BJ (cell line): ENCODE results near the gene ANO1. TPM values are rescaled to one million over a fixed set of nuclear protein-coding genes. Genes with fewer than 3 reads are reported as not detected.

ENCODE experiments used
- CTCF ChIA-PET: fragments of 350-600 bp; formaldehyde crosslinking; extraction: SDS; loops from one replicate; lab custom pipeline; 2021; ENCODE audit warnings: antibody characterized with exemption, inconsistent platforms; lab: Yijun Ruan, JAX
- POLR2A ChIA-PET: fragments of 300-600 bp; sonication (Branson Sonifier 250); formaldehyde crosslinking; extraction: SDS; loops from one replicate; lab custom pipeline; 2021; ENCODE audit warnings: antibody characterized with exemption; lab: Charles Lee
- DNase-seq: peaks from one replicate; pipeline ENCODE4 v3.0.0-alpha.2; 2011; ENCODE audit warnings: low read depth
- H3K27me3 ChIP-seq: 2 replicates; pipeline ENCODE4 v1.6.0; 2011; ENCODE audit warnings: low read length; ENCODE audit not compliant: control insufficient read depth, insufficient read depth
- H3K36me3 ChIP-seq: 2 replicates; pipeline ENCODE4 v1.5.1; 2011; ENCODE audit warnings: low read length; ENCODE audit not compliant: control insufficient read depth, insufficient read depth
- H3K4me3 ChIP-seq: 2 replicates; pipeline ENCODE4 v1.5.1; 2011; ENCODE audit warnings: low read depth, mild to moderate bottlenecking, control low read depth, low read length
- polyA plus RNA-seq: library from polyadenylated mRNA; depleted of rRNA; stranded (reverse); fragments of >200 nt; gene quantifications from 2 replicates; pipeline ENCODE4 v1.2.3, GENCODE V29; 2011
- TF ChIP-seq, protein P1 (sequence below): IDR thresholded peaks from 2 replicates; pipeline ENCODE4 v1.5.1; 2011; ENCODE audit warnings: low read depth, mild to moderate bottlenecking, control low read depth, inconsistent platforms, low read length, moderate library complexity; ENCODE audit not compliant: insufficient read depth

The ANO1 gene
- polyA plus RNA-seq, 1 experiment: 0.10 TPM

DNA sequence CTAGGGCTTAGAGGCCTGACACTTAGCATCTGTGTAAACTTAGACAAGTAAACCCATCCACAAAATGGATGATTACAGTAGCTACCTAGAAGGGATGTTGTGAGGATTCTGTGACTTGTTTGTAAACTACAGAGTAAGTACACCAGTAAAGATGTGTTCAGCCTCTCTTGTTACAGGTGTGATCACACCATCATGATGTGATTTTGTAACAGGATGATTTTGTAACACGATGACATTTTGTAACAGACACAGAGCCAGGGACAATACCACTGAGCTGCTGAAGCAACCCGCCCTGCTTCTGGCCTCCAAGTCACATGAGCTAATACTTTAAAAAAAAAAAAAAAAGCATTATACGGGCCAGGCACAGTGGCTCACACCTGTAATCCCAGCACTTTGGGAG is 142.0 kb downstream of the ANO1 start:
- TF ChIP-seq, protein P1, sequence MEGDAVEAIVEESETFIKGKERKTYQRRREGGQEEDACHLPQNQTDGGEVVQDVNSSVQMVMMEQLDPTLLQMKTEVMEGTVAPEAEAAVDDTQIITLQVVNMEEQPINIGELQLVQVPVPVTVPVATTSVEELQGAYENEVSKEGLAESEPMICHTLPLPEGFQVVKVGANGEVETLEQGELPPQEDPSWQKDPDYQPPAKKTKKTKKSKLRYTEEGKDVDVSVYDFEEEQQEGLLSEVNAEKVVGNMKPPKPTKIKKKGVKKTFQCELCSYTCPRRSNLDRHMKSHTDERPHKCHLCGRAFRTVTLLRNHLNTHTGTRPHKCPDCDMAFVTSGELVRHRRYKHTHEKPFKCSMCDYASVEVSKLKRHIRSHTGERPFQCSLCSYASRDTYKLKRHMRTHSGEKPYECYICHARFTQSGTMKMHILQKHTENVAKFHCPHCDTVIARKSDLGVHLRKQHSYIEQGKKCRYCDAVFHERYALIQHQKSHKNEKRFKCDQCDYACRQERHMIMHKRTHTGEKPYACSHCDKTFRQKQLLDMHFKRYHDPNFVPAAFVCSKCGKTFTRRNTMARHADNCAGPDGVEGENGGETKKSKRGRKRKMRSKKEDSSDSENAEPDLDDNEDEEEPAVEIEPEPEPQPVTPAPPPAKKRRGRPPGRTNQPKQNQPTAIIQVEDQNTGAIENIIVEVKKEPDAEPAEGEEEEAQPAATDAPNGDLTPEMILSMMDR: no peak
- no peak for DNase-seq
- ChIA-PET POLR2A (no interaction called here), CTCF (interaction anchor here (1.6 kb wide), 1 partner anchor 13 kb away, joined by 4 read pairs; no protein-coding TSS in a partner anchor)
- H3K27me3 ChIP-seq: peaks cover 8% of the 10 kb centered on the region; the same call in 1 of the 2 replicates
- no peaks in the 10 kb centered on the region for H3K36me3 ChIP-seq
- no peak overlapping the region for H3K4me3 ChIP-seq

DNA sequence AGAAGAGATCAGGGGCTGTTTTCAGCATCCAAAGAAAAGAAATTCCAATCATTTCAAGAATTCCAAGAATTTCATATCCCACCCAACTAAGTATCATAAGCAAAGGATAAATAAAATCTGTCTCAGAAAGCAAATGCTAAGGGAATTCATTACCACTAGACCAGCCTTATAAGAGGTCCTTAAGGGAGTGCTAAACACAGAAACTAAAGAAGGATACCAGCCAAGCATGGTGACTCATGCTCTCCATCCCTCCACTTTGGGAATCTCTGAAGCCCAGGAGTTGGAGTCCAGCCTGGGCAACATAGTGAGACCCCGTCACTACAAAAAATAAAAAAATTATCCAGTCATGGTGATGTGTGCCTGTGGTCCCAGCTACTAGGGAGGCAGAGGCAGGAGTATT is 142.8 kb downstream of the ANO1 start:
- TF ChIP-seq, protein P1: no peak
- H3K36me3 ChIP-seq: no peaks in the 10 kb centered on the region
- POLR2A ChIA-PET: no interaction called here
- H3K4me3 ChIP-seq: no peak overlapping the region
- CTCF ChIA-PET: interaction anchor here (1.6 kb wide), 1 partner anchor 14 kb away, joined by 4 read pairs; no protein-coding TSS in a partner anchor
- DNase-seq: no peak
- peaks cover 8% of the 10 kb centered on the region; the same call in 1 of the 2 replicates for H3K27me3 ChIP-seq

DNA sequence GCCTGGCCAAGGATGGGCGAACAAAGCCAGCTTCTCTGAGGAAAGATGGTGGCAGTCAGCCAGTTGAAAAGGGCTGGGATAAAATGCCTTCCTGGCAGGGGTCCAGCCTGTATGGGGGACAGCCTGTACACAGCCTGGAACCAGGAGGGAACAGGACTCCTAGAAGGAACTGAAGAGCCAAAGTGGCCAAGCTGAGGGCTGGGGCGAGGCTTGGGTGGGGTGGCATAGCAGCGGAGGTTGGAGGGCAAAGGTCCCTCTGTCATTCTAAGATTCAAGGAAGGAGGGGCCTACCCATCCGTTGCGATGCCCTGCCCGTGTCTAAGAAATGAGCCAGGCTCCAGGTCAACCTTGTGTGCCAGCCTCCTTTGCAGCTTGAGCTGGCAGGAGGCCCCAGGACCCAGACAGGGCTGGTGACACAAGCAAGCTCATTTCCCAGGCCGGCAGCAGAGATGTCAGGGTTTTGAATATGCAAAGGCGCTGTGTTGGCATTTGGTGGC is 147.6 kb downstream of the ANO1 start:
- Histone ChIP-seq H3K27me3 (peaks cover 5% of the 10 kb centered on the region), H3K4me3 (no peak overlapping the region), H3K36me3 (no peaks in the 10 kb centered on the region)
- POLR2A ChIA-PET: no interaction called here
- CTCF ChIA-PET: interaction anchor here (1.0 to 1.5 kb wide), 2 partner anchors 7 to 29 kb away, joined by 3 to 4 read pairs; no protein-coding TSS in a partner anchor
- TF ChIP-seq, protein P1: no peak
- no peak for DNase-seq

DNA sequence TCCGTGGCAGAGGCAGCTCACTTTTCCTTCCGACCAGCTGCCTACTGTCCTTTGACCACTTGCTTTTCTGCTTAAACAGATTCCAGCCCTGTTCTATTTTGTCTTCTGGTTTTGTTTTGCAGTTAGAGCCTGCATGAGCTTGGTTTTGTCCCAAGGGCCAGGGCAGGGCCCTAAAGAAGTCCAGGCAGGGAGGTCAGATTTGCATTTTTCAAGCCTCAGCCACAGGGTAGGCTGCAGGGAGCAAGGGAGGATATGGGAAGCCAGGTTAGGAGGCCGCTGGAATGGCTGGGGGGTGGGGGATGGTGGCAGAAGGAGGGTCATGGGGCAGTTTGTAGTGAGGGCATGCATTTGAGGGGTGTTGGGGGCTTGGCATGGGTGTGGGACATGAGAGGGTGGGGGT is 148.1 kb downstream of the ANO1 start:
- Histone ChIP-seq H3K36me3 (no peaks in the 10 kb centered on the region), H3K4me3 (no peak overlapping the region), H3K27me3 (peaks cover 5% of the 10 kb centered on the region)
- TF ChIP-seq, protein P1: no peak
- POLR2A ChIA-PET: no interaction called here
- CTCF ChIA-PET: interaction anchor here (1.5 kb wide), 1 partner anchor 30 kb away, joined by 4 read pairs; no protein-coding TSS in a partner anchor
- no peak for DNase-seq

DNA sequence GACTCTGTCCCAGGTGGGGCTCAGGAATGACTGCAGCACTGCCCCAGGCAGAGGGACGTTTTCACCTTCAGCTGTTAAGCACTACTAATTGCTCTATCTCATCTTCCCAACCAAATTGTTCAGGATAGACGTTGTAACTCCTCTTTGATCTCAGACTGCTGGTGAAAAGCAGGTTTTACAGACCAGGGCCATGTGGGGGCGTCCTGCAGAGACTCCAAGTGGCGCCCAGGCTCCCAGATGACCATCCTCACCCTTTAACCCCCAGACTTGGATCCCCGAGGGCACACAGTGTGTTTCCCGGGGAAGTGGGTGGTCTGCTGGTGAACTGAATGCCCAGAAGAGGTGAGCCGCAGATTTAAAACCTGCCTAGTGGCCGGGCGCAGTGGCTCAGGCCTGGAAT is 148.8 kb downstream of the ANO1 start:
- Histone ChIP-seq H3K36me3 (no peaks in the 10 kb centered on the region), H3K27me3 (peaks cover 7% of the 10 kb centered on the region), H3K4me3 (no peak overlapping the region)
- DNase-seq: no peak
- CTCF ChIA-PET: no interaction called here
- POLR2A ChIA-PET: no interaction called here
- TF ChIP-seq, protein P1: peak; percentile 33
